NCI-H2227 treated with DMSO at 0.1 percent for 48 hours (cell line): ENCODE results near the gene HPRT1.
A peak's percentile ranks its signal among the peaks of the same experiment; 100 is the strongest.
"Not testable (repeated sequence)": the region's sequence is repeated elsewhere in the genome, so short reads cannot be mapped to it uniquely, and the experiment has no call there.

ENCODE experiments used
- DNase-seq: peaks from one replicate; lab custom pipeline; 2025; lab: John Stamatoyannopoulos, UW

The HPRT1 gene

DNA sequence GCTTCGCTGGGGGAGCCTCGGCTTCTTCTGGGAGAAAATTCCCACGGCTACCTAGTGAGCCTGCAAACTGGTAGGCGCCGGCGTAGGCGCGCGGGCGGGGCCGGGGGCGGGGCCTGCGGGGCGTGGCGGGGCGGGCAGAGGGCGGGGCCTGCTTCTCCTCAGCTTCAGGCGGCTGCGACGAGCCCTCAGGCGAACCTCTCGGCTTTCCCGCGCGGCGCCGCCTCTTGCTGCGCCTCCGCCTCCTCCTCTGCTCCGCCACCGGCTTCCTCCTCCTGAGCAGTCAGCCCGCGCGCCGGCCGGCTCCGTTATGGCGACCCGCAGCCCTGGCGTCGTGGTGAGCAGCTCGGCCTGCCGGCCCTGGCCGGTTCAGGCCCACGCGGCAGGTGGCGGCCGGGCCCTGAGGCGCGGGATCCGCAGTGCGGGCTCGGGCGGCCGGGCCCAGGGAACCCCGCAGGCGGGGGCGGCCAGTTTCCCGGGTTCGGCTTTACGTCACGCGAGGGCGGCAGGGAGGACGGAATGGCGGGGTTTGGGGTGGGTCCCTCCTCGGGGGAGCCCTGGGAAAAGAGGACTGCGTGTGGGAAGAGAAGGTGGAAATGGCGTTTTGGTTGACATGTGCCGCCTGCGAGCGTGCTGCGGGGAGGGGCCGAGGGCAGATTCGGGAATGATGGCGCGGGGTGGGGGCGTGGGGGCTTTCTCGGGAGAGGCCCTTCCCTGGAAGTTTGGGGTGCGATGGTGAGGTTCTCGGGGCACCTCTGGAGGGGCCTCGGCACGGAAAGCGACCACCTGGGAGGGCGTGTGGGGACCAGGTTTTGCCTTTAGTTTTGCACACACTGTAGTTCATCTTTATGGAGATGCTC lies at the start of gene HPRT1:
Gene HPRT1, plus strand, starts transcription at position 161 of the 857 bp plus-strand sequence. Its CDS starts 147 bp downstream, at position 308.
- DNase-seq = peak; percentile 85

DNA sequence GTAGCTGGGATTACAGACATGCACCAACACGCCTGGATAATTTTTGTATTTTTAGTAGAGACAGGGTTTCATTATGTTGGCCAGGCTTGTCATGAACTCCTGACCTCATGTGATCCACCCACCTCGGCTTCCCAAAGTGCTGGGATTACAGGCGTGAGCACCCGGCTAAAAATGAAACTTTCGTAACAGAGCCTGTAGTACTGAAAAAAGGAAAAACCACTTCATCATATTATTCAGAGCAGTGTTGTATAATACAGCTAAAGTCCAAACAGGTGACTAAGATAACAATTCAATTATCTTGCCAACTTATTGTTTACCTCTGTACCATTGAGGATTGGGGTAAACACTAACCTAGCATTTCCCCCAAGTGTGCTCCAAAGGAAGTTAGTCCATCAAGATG lies 43.9 kb upstream of the HPRT1 start:
- DNase-seq = no peak

DNA sequence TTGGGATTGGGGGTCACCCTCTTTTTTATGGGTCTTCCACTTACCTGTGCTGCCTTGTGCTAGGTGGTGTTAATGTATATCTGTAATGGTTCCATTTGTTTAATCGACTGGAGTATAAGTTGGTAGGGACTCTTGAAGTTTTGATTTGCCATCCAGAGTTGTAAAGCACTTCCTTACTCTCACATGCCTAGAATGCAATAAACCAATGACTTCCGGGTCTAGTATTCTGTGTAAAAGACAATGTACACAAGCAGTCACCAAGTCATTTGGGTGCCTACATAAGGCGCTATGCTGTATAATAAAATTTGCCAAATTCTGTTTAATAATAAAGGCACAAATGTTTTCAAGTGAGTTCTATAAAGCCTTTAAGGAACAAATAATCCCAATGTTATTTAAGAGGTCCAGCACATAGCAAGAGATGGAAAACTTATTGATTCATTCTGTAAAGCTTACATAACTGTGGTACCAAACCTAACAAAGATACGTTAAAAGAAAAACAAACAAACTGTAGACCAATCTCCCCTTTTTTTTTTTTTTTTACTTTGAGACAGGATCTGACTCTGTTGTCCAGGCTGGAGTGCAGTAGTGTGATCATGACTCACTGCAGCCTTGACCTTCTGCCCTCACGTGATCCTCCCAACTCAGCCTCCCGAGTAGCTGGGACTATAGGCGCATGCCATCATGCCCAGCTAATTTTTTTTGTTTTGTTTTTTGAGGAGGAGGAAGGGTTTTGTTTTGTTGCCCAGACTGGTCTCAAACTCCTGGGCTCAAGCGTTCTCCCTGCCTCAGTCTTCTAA lies 41.5 kb upstream of the HPRT1 start:
- DNase-seq = no peak

DNA sequence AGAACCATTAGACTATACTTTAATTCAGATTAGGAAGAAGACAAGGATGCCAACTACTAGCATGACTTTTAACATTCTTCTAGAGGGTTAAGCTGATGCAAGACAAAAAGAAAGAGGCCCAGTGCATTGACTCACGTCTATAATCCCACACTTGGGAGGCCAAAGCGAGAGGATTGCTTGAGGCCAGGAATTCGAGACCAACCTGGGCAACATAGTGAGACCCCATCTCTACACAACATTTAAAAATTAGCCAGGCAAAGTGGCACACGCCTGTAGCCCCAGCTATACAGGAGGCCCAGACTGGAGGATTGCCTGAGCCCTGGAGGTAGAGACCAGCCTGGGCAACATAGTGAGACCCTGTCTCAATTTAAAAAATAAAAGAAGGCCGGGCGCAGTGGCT lies 40.2 kb upstream of the HPRT1 start:
- DNase-seq = no peak

DNA sequence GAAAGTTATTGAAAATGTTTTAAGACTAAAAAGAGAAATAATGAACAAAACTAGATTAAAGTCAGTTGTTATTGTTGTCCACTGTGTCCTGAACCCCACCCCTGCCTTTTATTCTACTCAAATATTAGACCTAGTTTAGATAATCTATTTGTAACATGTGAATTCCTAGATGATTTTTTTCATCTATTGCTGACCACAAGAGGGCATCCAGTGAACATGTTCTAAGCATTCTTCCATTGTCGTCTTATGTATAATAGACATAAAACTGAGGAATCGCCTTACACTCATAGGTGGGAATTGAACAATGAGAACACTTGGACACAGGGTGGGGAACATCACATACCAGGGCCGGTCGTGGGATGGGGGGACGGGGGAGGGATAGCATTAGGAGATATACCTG lies 36.4 kb upstream of the HPRT1 start:
- DNase-seq = peak; percentile 4

- no peak for DNase-seq
These were observed 33.7 kb upstream of the HPRT1 start for GRCh38 chrX:134426281-134426680.

- DNase-seq = no peak
These were observed 28.1 kb upstream of the HPRT1 start for GRCh38 chrX:134431894-134432293.

DNA sequence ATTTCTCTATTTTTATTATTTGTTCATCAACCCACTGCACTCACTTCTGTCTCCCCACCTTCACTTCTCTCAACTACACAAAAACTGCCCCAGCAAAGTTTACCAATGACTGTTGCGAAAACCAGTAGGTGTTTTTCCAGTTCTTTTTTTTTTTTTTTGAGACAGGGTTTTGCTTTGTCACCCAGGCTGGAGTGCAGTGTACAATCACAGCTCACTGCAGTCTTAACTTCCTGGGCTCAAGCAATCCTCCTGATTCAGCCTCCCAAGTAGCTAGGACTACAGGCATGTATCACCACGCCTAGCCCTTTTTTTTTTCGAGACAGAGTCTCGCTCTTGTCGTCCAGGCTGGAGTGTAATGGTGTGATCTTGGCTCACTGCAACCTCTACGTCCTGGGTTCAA lies 24.1 kb upstream of the HPRT1 start:
- no peak for DNase-seq

GRCh38 chrX:134443020-134443419 lies 16.9 kb upstream of the HPRT1 start:
- no peak for DNase-seq

DNA sequence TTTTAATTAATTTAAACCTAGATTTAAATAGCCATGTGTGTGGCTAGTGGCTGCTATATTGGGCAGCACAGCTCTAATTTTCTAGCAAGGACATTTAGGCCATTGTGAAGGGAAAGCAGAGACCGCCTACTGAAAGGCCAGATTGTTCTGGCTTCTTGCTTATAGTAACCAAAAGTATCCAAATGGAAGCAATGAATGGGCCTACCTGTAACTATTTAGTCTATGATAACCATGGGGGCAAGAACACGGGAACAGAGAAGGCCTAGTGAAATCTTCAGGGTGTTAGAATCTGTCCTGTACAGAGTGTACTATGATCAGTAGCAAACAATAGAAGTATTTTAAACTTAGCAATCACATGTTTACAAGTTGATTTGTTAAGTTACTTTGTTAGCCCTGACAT lies 16.5 kb upstream of the HPRT1 start:
- DNase-seq = no peak

- DNase-seq = no peak
These were observed 15.3 kb upstream of the HPRT1 start for GRCh38 chrX:134444681-134445080.

- no peak for DNase-seq
These were observed 7.4 kb upstream of the HPRT1 start for GRCh38 chrX:134452596-134452995.

- no peak for DNase-seq
These were observed 6.3 kb upstream of the HPRT1 start for GRCh38 chrX:134453631-134454030.

DNA sequence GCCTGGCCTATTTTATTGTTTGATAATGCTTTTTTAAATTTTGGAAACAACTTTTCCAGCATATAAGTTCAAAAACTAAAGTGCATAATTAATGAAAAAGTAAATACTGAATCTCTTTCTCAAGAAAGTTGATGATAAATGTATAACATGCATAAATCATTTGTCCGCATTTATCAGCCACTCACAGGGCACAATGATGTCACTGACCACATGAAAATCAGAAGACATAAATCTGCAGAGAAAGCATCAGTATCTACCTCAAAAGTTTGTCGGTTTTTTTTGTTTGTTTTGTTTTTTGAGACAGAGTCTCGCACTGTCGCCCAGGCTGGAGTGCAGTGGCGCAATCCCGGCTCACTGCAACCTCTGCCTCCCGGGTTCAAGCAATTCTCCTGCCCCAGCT lies 5.5 kb upstream of the HPRT1 start:
- no peak for DNase-seq

GRCh38 chrX:134457708-134458107 lies 2.3 kb upstream of the HPRT1 start:
- DNase-seq = no peak

GRCh38 chrX:134459683-134460004 lies 321 bp upstream of the HPRT1 start:
- DNase-seq = no peak

GRCh38 chrX:134460862-134461220 lies 876 bp downstream of the HPRT1 start:
- DNase-seq = no peak

GRCh38 chrX:134461437-134461836 lies 1.5 kb downstream of the HPRT1 start:
- DNase-seq = no peak

DNA sequence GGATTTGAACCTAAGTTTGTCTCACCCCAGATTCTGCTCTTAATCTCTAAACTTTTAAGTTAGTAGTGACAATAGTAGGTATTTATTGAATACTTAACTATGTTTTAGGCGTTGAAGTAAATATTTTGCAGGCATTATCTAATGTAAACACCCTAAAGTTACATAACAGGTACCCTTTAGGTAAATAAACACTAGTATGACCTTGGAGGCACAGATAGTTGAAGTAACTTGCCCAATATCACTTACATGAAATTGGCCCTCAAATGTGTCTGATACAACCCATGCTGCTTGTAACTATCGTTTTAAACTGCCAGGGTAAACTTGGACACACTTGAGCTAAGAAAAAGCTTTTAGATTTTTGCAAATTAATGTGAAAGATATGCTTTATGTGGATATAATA lies 3.0 kb downstream of the HPRT1 start:
- no peak for DNase-seq

- not testable (repeated sequence) for DNase-seq
These were observed 4.5 kb downstream of the HPRT1 start for GRCh38 chrX:134464453-134464852.

DNA sequence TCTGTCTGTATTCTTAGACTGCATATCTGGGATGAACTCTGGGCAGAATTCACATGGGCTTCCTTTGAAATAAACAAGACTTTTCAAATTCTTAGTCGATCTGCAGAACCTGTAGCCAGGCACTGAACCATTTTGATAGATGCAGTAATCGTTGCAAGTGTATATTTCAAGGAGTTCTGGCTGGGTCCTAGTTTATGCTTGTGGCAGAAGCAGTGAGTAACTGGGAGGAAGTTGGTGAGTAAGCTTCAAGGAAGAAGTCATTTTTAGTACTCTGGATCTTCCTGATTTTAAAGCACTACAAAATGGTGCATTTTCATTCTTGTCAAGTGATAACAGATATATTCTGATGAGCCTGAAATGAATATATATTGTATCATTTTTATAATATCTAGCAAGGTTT lies 9.5 kb downstream of the HPRT1 start:
- no peak for DNase-seq

- no peak for DNase-seq
These were observed 10.0 kb downstream of the HPRT1 start for GRCh38 chrX:134470013-134470412.

GRCh38 chrX:134472041-134472440 lies 12.1 kb downstream of the HPRT1 start:
- no peak for DNase-seq

- no peak for DNase-seq
These were observed 16.3 kb downstream of the HPRT1 start for GRCh38 chrX:134476284-134476683.
